Kidney capillary endothelial cell (primary cell): ENCODE results near the gene MEFV.
A peak's percentile ranks its signal among the peaks of the same experiment; 100 is the strongest.

Experiments
- DNase-seq: peaks from one replicate; pipeline ENCODE4 v3.0.0-alpha.2; 2018; ENCODE audit warnings: low spot score

The MEFV gene

GRCh38 chr16:3268294-3268693 lies 11.9 kb upstream of the MEFV start:
- DNase-seq, result no peak

- no peak for DNase-seq
Measured at GRCh38 chr16:3266873-3267537, 10.6 kb upstream of the MEFV start.

- peak; percentile 94 for DNase-seq
Measured at GRCh38 chr16:3264137-3265036, 8.0 kb upstream of the MEFV start.

GRCh38 chr16:3262517-3262916 lies 6.1 kb upstream of the MEFV start:
- no peak for DNase-seq

- DNase-seq, result no peak
Measured at GRCh38 chr16:3259836-3260235, 3.4 kb upstream of the MEFV start.

- no peak for DNase-seq
Measured at GRCh38 chr16:3256866-3257465, 533 bp upstream of the MEFV start.

GRCh38 chr16:3254309-3254708 lies 2.1 kb downstream of the MEFV start:
- DNase-seq, result no peak

GRCh38 chr16:3252967-3253366 lies 3.5 kb downstream of the MEFV start:
- DNase-seq, result no peak

- DNase-seq, result no peak
Measured at GRCh38 chr16:3249451-3249850, 7.0 kb downstream of the MEFV start.

GRCh38 chr16:3249020-3249419 lies 7.4 kb downstream of the MEFV start:
- no peak for DNase-seq

- no peak for DNase-seq
Measured at GRCh38 chr16:3248596-3248995, 7.8 kb downstream of the MEFV start.

- no peak for DNase-seq
Measured at GRCh38 chr16:3246876-3247275, 9.6 kb downstream of the MEFV start.

GRCh38 chr16:3246002-3246401 lies 10.4 kb downstream of the MEFV start:
- DNase-seq, result no peak

GRCh38 chr16:3243882-3244281 lies 12.6 kb downstream of the MEFV start:
- DNase-seq, result no peak

GRCh38 chr16:3242709-3243108 lies 13.7 kb downstream of the MEFV start:
- no peak for DNase-seq

GRCh38 chr16:3241761-3242160 lies 14.7 kb downstream of the MEFV start:
- no peak for DNase-seq

- DNase-seq, result no peak
Measured at GRCh38 chr16:3235856-3236669, 20.4 kb downstream of the MEFV start.

GRCh38 chr16:3234857-3235561 lies 21.4 kb downstream of the MEFV start, which contains the start of gene ZNF200:
ZNF200 (minus strand) TSS chr16:3235158; CDS start chr16:3233755, 1,403 bp downstream.
- DNase-seq, result peak; percentile 89

- no peak for DNase-seq
Measured at GRCh38 chr16:3234543-3234856, 21.9 kb downstream of the MEFV start.

- no peak for DNase-seq
Measured at GRCh38 chr16:3223913-3224515, 32.4 kb downstream of the MEFV start.

GRCh38 chr16:3220839-3221238 lies 35.6 kb downstream of the MEFV start:
- DNase-seq, result no peak
